ENCODE results near the gene NRXN3.

- TF ChIP-seq CTCF (optimal IDR thresholded peaks at IDR 0.05 in 1 of 3, IDR thresholded peaks at IDR 0.05 in 1 of 3, conservative IDR thresholded peaks at IDR 0.05 in 1 of 3; ENCODE audit: extremely low read depth in 1 of 3, insufficient read depth in 2 of 3, low read length in 3 of 3) (no peak), EZH2 (IDR thresholded peaks at IDR 0.05; ENCODE audit: low read length) (no peak)
Measured at GRCh38 chr14:78581229-78581628, 411.1 kb downstream of the NRXN3 start.
